Panc1 (cell line): ENCODE results near the gene CLDN5.

Experiments used
- CTCF ChIP-seq: fragments of 450-650 bp; IDR thresholded peaks from 2 replicates; pipeline ENCODE4 v1.5.1; 2017; ENCODE audit warnings: mild to moderate bottlenecking
- POLR2AphosphoS5 ChIP-seq: IDR thresholded peaks from 2 replicates; pipeline ENCODE4 v1.6.1; 2012; ENCODE audit warnings: mild to moderate bottlenecking, low read depth, low read length, moderate library complexity

GRCh38 chr22:19522881-19523239 is 1.4 kb downstream of the CLDN5 start:
- no peak for TF ChIP-seq CTCF
- no peak for TF ChIP-seq POLR2AphosphoS5
